GM12875 (cell line): Measurements from ENCODE around the gene CSNK1E.

Source experiments
- H3K4me3 ChIP-seq: one replicate; pipeline ENCODE4 v1.5.1; 2011; ENCODE audit warnings: low read depth, low read length, control low read depth
- CTCF ChIP-seq: IDR thresholded peaks from 2 replicates; pipeline ENCODE4 v1.5.1; 2011; ENCODE audit warnings: low read depth, mild to moderate bottlenecking, control low read depth, inconsistent platforms, low read length, moderate library complexity, borderline replicate concordance; ENCODE audit not compliant: insufficient read depth

Gene CSNK1E

GRCh38 chr22:38314051-38314932, 2.9 kb downstream of the CSNK1E start:
- no peak for TF ChIP-seq CTCF
- peak overlapping the region; percentile 14 for H3K4me3 ChIP-seq

- no peak for TF ChIP-seq CTCF
- peak overlapping the region; percentile 11 for H3K4me3 ChIP-seq
These were observed 3.8 kb downstream of the CSNK1E start for GRCh38 chr22:38313384-38313955.

GRCh38 chr22:38312261-38312800, 4.9 kb downstream of the CSNK1E start:
- no peak for TF ChIP-seq CTCF
- no peak overlapping the region for H3K4me3 ChIP-seq

- no peak for TF ChIP-seq CTCF
- H3K4me3 ChIP-seq, result no peak overlapping the region
These were observed 6.0 kb downstream of the CSNK1E start for GRCh38 chr22:38311323-38311620.

- TF ChIP-seq CTCF, result no peak
- H3K4me3 ChIP-seq, result no peak overlapping the region
These were observed 6.5 kb downstream of the CSNK1E start for GRCh38 chr22:38310518-38311322.

- no peak overlapping the region for H3K4me3 ChIP-seq
- TF ChIP-seq CTCF, result no peak
These were observed 7.4 kb downstream of the CSNK1E start for GRCh38 chr22:38309614-38310517.
